HCT116 (cell line): ENCODE results near the gene ZNF155. TPM values are rescaled to one million over a fixed set of nuclear protein-coding genes. Genes with fewer than 3 reads are reported as not detected.
A peak's percentile ranks its signal among the peaks of the same experiment; 100 is the strongest.

ENCODE experiments used
- ATAC-seq: fragments of 200-7000 bp; cut with Tn5 transposase; 2 replicates; pipeline ENCODE4 v1.9.1; 2020; ENCODE audit warnings: mild to moderate bottlenecking, moderate library complexity
- BruUV-seq: library from RNA; stranded (reverse); fragments of 400-500 nt; replicated peaks from 2 replicates; lab custom pipeline; 2021; lab: Mats Ljungman, UMichigan
- CTCF ChIA-PET: fragments of 300-600 bp; sonication (Branson Sonifier 250); formaldehyde crosslinking; loops from one replicate; lab custom pipeline; 2021; ENCODE audit warnings: antibody characterized with exemption; lab: Charles Lee
- POLR2A ChIA-PET: fragments of 300-600, 350-600 bp; sonication (Branson Sonifier 250); formaldehyde crosslinking; loops from one replicate; lab custom pipeline; 2021; ENCODE audit warnings: antibody characterized with exemption; lab: Charles Lee
- RAD21 ChIA-PET, 2 experiments: fragments of 300-600 bp; sonication (Branson Sonifier 250); formaldehyde crosslinking; loops; one replicate each; lab custom pipeline; 2023; ENCODE audit warnings: low total read pairs in 2 of 2; ENCODE audit not compliant: uncharacterized antibody in 2 of 2, unreplicated experiment in 2 of 2, low non-redundant PET in 1 of 2; lab: Charles Lee
- DNase-seq: peaks from one replicate; pipeline ENCODE4 v3.0.0-alpha.2; 2010; ENCODE audit warnings: low read depth, low spot score
- H2AFZ ChIP-seq: fragments of 200-600 bp; shearing (Covaris generic), sonication (generic); 2 replicates; pipeline ENCODE4 v1.6.1; 2017; ENCODE audit warnings: low read depth, mixed run types, mixed read lengths, antibody characterized with exemption, low read length; ENCODE audit not compliant: poor library complexity, severe bottlenecking
- H3K27ac ChIP-seq: 2 replicates; pipeline ENCODE4 v1.5.1; 2012; ENCODE audit warnings: low read depth, low read length
- H3K27me3 ChIP-seq: fragments of 200-600 bp; sonication (generic); 2 replicates; pipeline ENCODE4 v1.6.1; 2016; ENCODE audit warnings: mixed run types, low read length, mixed read lengths; ENCODE audit not compliant: insufficient read depth
- H3K36me3 ChIP-seq, 2 experiments: fragments of 200-500 bp in 1 of 2; fragments of 200-600 bp in 1 of 2; sonication (Bioruptor generic) in 1 of 2; sonication (generic) in 1 of 2; 2 replicates each; pipeline versions ENCODE4 v1.5.1 to v1.6.1; 2014 to 2016; ENCODE audit warnings: low read length in 2 of 2, inconsistent platforms in 1 of 2, mixed read lengths in 1 of 2, mixed run types in 1 of 2; ENCODE audit not compliant: insufficient read depth in 2 of 2, control insufficient read depth in 1 of 2
- H3K4me1 ChIP-seq, 2 experiments: fragments of 200-600 bp in 1 of 2; sonication (generic) in 1 of 2; 2 replicates each; pipeline versions ENCODE4 v1.5.1 to v1.6.1; 2012 to 2017; ENCODE audit warnings: low read length in 2 of 2, inconsistent platforms in 1 of 2, mild to moderate bottlenecking in 1 of 2, mixed read lengths in 1 of 2, mixed run types in 1 of 2, moderate library complexity in 1 of 2; ENCODE audit not compliant: insufficient read depth in 2 of 2, control insufficient read depth in 1 of 2
- H3K4me2 ChIP-seq: fragments of 200-600 bp; sonication (generic); 2 replicates; pipeline ENCODE4 v1.6.1; 2017; ENCODE audit warnings: mixed run types, low read length, mixed read lengths
- H3K4me3 ChIP-seq, 2 experiments: fragments of 200-600 bp in 1 of 2; sonication (generic) in 1 of 2; replicated peaks in 1 of 2; 2 replicates each; pipeline ENCODE4 v1.5.1; 2011 to 2016; ENCODE audit warnings: low read length in 2 of 2, control low read depth in 1 of 2, low read depth in 1 of 2, mild to moderate bottlenecking in 1 of 2, mixed read lengths in 1 of 2, mixed run types in 1 of 2
- H3K79me2 ChIP-seq: fragments of 200-600 bp; sonication (generic); 2 replicates; pipeline ENCODE4 v1.6.1; 2017; ENCODE audit warnings: mild to moderate bottlenecking, mixed run types, low read length, moderate library complexity, mixed read lengths; ENCODE audit not compliant: insufficient read depth
- H3K9ac ChIP-seq: fragments of 200-600 bp; sonication (generic); 2 replicates; pipeline ENCODE4 v1.6.1; 2016; ENCODE audit warnings: low read length, mixed read lengths
- H3K9me2 ChIP-seq: fragments of 200-600 bp; sonication (generic), shearing (Covaris generic); 2 replicates; pipeline ENCODE4 v1.6.1; 2017; ENCODE audit warnings: mixed run types, mild to moderate bottlenecking, moderate library complexity; ENCODE audit not compliant: insufficient read depth
- H3K9me3 ChIP-seq, 2 experiments: fragments of 200-500 bp in 1 of 2; fragments of 200-600 bp in 1 of 2; sonication (Bioruptor generic) in 1 of 2; sonication (generic) in 1 of 2; 2 replicates each; pipeline ENCODE4 v1.6.1; 2014 to 2017; ENCODE audit warnings: low read length in 2 of 2, mixed read lengths in 2 of 2, inconsistent platforms in 1 of 2, low read depth in 1 of 2, mild to moderate bottlenecking in 1 of 2, mixed run types in 1 of 2, moderate library complexity in 1 of 2; ENCODE audit not compliant: control insufficient read depth in 1 of 2, insufficient read depth in 1 of 2
- H4K20me1 ChIP-seq: fragments of 200-600 bp; sonication (generic), shearing (Covaris generic); 2 replicates; pipeline ENCODE4 v1.6.1; 2017; ENCODE audit warnings: mixed run types, mild to moderate bottlenecking, moderate library complexity; ENCODE audit not compliant: insufficient read depth
- CBX3 ChIP-seq: IDR thresholded peaks from 2 replicates; pipeline ENCODE4 v1.6.1; 2012; ENCODE audit warnings: low read depth
- CEBPB ChIP-seq: IDR thresholded peaks from 2 replicates; pipeline ENCODE4 v1.6.1; 2012; ENCODE audit warnings: low read depth
- EGR1 ChIP-seq: IDR thresholded peaks from 2 replicates; pipeline ENCODE4 v1.6.1; 2012; ENCODE audit warnings: low read depth
- ELF1 ChIP-seq: IDR thresholded peaks from 2 replicates; pipeline ENCODE4 v1.6.1; 2012; ENCODE audit warnings: low read depth, borderline replicate concordance
- EZH2 ChIP-seq: fragments of 200-600 bp; sonication (generic); IDR thresholded peaks from 2 replicates; pipeline ENCODE4 v1.6.1; 2017; ENCODE audit warnings: antibody characterized with exemption, mixed run types
- EZH2phosphoT487 ChIP-seq: fragments of 200-600 bp; IDR thresholded peaks from 2 replicates; pipeline ENCODE4 v1.6.1; 2018; ENCODE audit warnings: antibody characterized with exemption, borderline replicate concordance
- SIN3A ChIP-seq: IDR thresholded peaks from 2 replicates; pipeline ENCODE4 v1.6.1; 2012; ENCODE audit warnings: low read depth
- SRF ChIP-seq: IDR thresholded peaks from 2 replicates; pipeline ENCODE4 v1.6.1; 2012; ENCODE audit warnings: low read depth
- YY1 ChIP-seq: IDR thresholded peaks from 2 replicates; pipeline ENCODE4 v1.6.1; 2011; ENCODE audit warnings: low read length, low read depth, moderate library complexity, mild to moderate bottlenecking; ENCODE audit not compliant: insufficient replicate concordance; ENCODE audit errors: extremely low read depth
- intact Hi-C: fragments of 100-400 bp; cut with micrococcal nuclease; formaldehyde crosslinking; loops from 2 replicates; pipeline ENCODE4 v1.10.0; 2022
- total RNA-seq: library from RNA; stranded (reverse); gene quantifications from one replicate; pipeline ENCODE4 v1.2.1, GENCODE V29; 2021; ENCODE audit not compliant: unreplicated experiment

ZNF155 gene
- total RNA-seq, 1 experiment from 2014 or later: 2.2 TPM

DNA sequence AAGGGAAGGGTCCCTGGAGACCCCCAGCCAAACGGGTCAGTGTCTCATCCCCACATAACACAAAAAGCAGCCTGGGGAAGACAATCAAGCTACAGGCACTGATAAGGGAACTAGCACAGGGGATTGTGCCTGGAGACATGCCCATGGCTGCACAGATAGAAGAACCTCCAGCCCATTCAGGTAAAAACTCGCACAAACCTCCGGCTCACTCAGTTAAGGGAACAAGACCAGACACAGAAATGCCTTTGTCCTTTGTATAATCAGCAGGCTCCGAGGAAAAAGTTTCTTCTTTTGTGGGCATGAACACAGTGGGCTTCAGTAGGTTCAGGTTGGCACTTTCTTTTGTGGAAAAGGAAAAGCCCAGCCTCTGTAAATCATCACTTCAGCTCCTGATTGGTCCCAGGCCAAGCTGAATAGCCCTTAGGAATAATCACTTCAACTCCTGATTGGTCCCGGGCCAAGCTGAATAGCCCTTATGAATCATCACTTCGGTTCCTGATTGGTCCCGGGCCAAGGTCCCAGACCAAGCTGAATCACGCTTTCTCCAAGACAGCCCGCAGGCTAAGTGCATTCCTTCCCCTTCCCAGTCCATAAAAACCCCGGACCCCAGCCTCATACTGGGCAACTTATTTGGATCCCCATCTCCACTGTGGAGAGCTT, 13.8 kb downstream of the ZNF155 start:
- Histone ChIP-seq H3K9me3 (no peaks in the 10 kb centered on the region), H3K9ac (no peak overlapping the region), H3K27ac (no peak overlapping the region), H4K20me1 (no peaks in the 10 kb centered on the region), H3K4me2 (no peak overlapping the region), H3K79me2 (no peaks in the 10 kb centered on the region), H2AFZ (no peak overlapping the region), H3K4me3 (no peak overlapping the region), H3K4me1 (peaks cover 0 to 5% of the 10 kb centered on the region in 2 experiments; a peak in 2 of 4 replicates), H3K36me3 (no peaks in the 10 kb centered on the region; a peak in 1 of 4 replicates), H3K9me2 (no peaks in the 10 kb centered on the region), H3K27me3 (no peaks in the 10 kb centered on the region)
- DNase-seq (no peak), ATAC-seq (no peak)
- BruUV-seq: no TSS peak
- TF ChIP-seq ELF1 (no peak), EZH2phosphoT487 (no peak), SIN3A (no peak)
- ChIA-PET RAD21 (no interaction called here), CTCF (no interaction called here), POLR2A (no interaction called here)
- intact Hi-C loops: no loop called here

DNA sequence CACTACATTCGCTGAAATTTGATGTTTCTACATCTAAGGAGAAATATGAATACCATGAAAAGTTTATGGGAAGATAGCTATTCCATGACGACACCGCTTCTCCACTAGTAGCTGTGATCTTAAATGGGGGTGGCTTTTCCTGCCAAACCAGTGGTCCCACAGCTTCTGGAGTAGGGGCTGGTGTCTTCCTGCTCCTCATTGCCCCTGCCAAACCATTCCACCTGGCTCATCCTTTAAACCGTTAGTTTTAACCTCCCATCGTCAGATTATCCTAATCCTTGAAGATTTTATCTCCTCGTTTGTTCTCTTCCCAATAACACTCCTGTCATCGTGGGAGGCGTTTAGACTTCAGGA, 18.2 kb downstream of the ZNF155 start:
- BruUV-seq: TSS peak; percentile 90
- Histone ChIP-seq H3K27me3 (no peaks in the 10 kb centered on the region), H3K36me3 (no peaks in the 10 kb centered on the region), H3K9ac (peak overlapping the region; percentile 51), H3K79me2 (no peaks in the 10 kb centered on the region; the same call in 1 of the 2 replicates), H4K20me1 (no peaks in the 10 kb centered on the region), H3K9me3 (no peaks in the 10 kb centered on the region; a peak in 1 of 4 replicates), H3K4me2 (peak overlapping the region; percentile 93), H3K4me1 (peaks cover 0 to 13% of the 10 kb centered on the region in 2 experiments; a peak in 2 of 4 replicates), H3K9me2 (no peaks in the 10 kb centered on the region), H3K27ac (0 out of 2 replicates have a peak overlapping the region, but pooled peaks have one; percentile 0), H3K4me3 (peak overlapping the region; percentile 86 to 88), H2AFZ (peak overlapping the region; percentile 99)
- intact Hi-C loops: loop anchor here (1.0 to 2.0 kb wide), 4 partner anchors 51 to 175 kb away; partner anchors contain the start of genes ZNF221, ZNF224, ZNF225 and ZNF283
- DNase-seq: no peak
- ChIA-PET RAD21 (no interaction called here), CTCF (no interaction called here), POLR2A (no interaction called here)
- no peak for TF ChIP-seq SRF
- no peak for TF ChIP-seq YY1
- TF ChIP-seq EZH2: no peak
- no peak for TF ChIP-seq CEBPB
- TF ChIP-seq EGR1: no peak
- TF ChIP-seq EZH2phosphoT487: no peak
- no peak for TF ChIP-seq CBX3
- no peak for ATAC-seq
